Activated gamma-delta T cell treated with Interleukin-2 at 50 U/mL for 16 hours (primary cell): ENCODE data around the gene G0S2.
"Not testable (repeated sequence)": the region's sequence is repeated elsewhere in the genome, so short reads cannot be mapped to it uniquely, and the experiment has no call there.

ENCODE experiments used
- DNase-seq: peaks from one replicate; pipeline ENCODE4 v3.0.0-alpha.2; 2020

G0S2 gene

DNA sequence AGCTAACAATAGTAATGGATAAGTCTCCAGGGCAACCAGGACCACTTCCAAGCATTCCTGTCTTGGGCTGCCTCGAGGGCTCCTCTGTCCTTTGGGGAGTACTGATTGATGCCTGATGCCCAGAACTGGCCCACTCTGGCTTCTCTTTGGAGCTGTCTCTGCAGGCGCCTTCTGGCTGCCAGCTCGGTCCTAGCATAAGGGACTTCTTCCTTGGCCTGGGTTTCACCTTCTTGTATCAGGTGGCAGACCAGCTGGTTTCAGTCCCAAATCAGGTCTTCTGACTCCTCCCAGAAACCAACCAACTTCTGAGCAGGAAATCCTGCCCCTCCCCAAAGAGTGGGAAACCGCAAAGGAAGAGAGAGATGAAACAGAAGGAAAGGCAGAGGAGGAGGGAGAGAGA is 10.6 kb downstream of the G0S2 start:
- no peak for DNase-seq

- DNase-seq = no peak
Measured at GRCh38 chr1:209686322-209686721, 11.1 kb downstream of the G0S2 start.

GRCh38 chr1:209688746-209689234 is 13.6 kb downstream of the G0S2 start:
- DNase-seq = no peak

GRCh38 chr1:209689477-209689876 is 14.3 kb downstream of the G0S2 start:
- no peak for DNase-seq

- DNase-seq = no peak
Measured at GRCh38 chr1:209691237-209691636, 16.0 kb downstream of the G0S2 start.

- DNase-seq = no peak
Measured at GRCh38 chr1:209692296-209692695, 17.1 kb downstream of the G0S2 start.

GRCh38 chr1:209692745-209693504 is 17.7 kb downstream of the G0S2 start:
- peak; percentile 68 for DNase-seq

- no peak for DNase-seq
Measured at GRCh38 chr1:209696673-209697072, 21.5 kb downstream of the G0S2 start.

- no peak for DNase-seq
Measured at GRCh38 chr1:209697126-209697525, 21.9 kb downstream of the G0S2 start.

- not testable (repeated sequence) for DNase-seq
Measured at GRCh38 chr1:209700686-209701085, 25.5 kb downstream of the G0S2 start.

DNA sequence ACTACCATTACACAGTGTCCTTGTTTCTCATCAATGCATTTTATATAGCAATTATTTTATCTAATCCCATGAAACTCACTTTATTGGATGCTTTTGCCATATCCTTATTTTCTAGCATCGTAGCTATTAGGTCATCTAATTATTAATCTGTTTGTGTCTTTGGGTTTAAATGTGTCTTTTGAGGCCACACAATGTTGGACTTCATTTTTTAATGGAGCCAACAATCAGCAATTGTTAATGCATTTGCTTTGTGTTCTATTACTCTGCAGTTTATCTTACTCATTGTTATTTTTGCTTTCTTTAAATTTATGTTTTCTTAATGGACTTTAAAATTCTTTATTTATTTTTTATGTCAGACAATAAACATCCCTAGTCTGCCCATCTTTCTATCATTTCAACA is 27.6 kb downstream of the G0S2 start:
- no peak for DNase-seq

GRCh38 chr1:209703834-209704504 is 28.8 kb downstream of the G0S2 start:
- DNase-seq = no peak

DNA sequence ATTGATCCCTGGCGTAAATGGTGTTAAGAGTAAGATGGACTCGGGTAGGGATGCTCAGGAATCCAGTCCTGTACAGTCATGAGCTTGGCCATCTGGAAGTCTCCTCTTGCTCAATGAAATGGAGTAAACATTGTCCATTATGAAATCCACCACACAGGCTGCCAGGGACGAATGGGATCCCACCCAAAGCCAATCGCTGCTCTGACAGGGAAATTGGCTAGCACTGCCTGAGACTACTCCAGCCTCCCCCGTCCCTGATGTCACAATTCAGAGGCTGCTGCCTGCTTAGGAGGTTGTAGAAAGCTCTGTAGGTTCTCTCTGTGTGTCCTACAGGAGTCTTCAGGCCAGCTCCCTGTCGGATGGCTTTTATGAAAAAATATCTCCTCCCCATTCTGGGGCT is 29.4 kb downstream of the G0S2 start, which contains the start of gene HSD11B1:
Gene HSD11B1 (plus strand): TSS at position 263 of the 400 bp plus-strand sequence. CDS start 97 bp downstream, at position 360.
- no peak for DNase-seq

GRCh38 chr1:209705033-209705598 is 29.9 kb downstream of the G0S2 start:
- DNase-seq = no peak

DNA sequence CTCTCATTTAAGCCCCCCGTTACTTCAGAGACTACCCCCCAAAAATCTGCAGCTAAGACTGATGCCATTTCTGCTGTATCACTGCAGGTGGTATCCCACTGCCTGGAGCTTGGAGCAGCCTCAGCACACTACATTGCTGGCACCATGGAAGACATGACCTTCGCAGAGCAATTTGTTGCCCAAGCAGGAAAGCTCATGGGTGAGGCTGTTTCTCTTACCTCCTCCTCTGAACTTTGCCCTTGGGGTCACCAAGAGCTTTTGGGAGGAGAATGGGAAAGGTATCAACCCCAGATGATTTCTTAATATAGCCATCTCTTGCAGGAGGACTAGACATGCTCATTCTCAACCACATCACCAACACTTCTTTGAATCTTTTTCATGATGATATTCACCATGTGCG is 31.4 kb downstream of the G0S2 start:
- DNase-seq = no peak

- no peak for DNase-seq
Measured at GRCh38 chr1:209707308-209707707, 32.1 kb downstream of the G0S2 start.

DNA sequence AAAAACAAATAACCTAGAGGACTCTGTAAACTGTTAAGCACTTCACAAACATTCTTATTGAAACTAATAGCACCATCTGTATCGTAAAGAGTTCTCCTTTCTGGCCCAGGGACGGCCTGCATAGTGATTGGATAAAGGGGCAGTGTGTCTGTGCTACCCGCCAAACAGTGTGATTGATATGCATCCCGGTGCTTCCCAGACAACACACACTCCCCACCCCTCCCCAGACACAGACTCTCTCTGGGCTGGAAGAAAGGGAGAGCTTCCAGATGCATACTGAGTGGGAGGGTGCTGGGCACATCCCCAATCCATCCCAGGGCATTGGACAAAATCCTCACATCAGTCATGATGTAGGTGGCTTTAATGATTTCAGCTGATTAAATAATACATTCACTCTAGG is 33.1 kb downstream of the G0S2 start:
- no peak for DNase-seq

DNA sequence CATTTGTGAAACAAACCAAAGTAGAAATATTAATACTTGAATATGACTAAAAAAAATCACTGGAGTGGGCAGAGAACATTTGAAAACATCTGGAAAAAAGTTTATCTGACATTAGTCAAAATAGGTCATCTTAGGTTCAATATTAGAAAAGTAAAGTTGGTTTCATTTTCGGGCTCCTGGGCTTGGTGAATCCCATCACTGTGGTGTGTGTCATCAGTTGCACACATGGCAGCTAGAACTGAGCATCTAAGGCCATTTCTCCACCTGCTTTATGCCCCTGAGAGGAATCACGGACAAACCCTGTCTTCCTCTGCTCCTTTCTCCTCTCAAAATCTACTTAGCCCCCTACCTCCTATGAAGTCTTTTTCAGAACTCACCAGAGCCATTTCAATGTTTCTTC is 34.9 kb downstream of the G0S2 start:
- DNase-seq = no peak

GRCh38 chr1:209710847-209711246 is 35.6 kb downstream of the G0S2 start:
- no peak for DNase-seq

DNA sequence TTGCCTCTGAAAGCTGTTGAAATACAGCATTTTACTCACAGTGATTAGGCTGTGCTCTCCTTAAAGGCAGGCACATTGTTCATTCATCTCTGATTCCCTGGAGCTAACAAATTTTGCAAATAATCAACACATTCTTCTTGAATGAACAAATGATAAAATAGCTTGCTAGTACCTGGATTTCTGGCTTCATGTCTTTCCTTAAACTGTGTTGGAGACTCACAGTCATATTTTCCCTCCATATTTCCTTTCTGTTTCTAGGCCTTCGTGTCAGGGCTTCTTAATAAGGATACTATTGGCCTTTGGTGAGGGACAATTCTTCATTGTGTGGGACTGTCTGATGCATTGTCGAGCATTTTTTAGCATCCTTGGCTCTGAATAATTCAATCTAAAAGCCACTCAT is 39.1 kb downstream of the G0S2 start:
- no peak for DNase-seq

- no peak for DNase-seq
Measured at GRCh38 chr1:209715314-209715713, 40.1 kb downstream of the G0S2 start.

DNA sequence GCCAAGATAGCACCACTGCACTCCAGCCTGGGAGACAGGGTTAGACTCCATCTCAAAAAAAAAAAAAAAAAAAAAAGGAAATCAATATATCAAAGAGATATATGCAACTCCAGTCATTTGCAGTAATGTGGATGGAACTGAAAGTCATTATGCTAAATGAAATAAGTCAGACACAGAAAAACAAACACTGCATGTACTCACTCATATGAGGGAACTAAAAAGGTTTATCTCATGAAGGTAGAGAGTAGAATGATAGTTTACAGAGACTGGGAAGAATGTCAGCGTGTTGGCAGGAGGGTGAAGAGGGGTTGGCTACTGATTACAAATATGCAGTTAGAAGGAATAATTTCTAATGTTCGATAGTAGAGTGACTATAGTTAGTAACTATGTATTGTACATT is 42.6 kb downstream of the G0S2 start:
- DNase-seq = no peak

DNA sequence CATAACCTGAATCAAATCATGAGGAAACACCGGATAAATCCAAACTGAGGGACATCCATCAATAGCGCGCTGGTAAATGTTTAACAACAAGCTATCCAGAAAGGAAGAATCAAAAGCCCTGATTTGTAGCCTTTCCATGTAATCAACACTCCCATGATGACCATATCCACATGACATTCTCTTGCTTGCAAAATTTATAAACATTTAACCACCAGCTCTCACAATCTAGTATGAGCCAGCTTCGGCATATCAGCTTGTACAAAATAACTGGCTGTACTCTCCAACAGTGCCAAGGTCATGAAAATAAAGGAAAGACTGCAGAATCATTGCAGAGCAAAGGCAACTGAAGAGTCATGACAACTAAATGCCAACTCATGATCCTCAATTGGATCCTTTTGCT is 45.1 kb downstream of the G0S2 start:
- no peak for DNase-seq

DNA sequence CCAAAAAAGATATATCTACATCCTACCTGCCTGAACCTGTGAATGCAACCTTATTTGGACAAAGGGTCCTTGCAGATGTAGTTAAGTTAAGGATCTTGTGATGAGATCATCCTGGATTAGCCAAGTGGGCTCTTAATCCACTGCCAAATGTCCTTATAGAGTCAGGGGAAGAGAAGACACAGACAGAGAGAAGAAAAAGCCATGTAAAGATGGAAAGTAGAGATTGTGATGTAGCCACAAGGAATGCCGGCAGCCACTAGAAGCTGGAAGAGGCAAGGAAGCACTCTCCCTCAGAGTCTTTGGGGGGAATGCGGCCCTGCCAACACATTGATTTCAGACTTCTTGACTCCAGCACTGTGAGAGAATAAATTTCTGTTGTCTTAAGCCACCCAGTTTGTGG is 45.6 kb downstream of the G0S2 start:
- DNase-seq = no peak
